Measurements from ENCODE around the gene ARMC12. TPM values are rescaled to one million over a fixed set of nuclear protein-coding genes. Genes with fewer than 3 reads are reported as not detected.

ARMC12 gene
- total RNA-seq, 4 donors from 2014 or later = 0.26 to 1.5 TPM; not detected in 2

GRCh38 chr6:35719404-35719829, 17.4 kb upstream of the ARMC12 start:
- DNase-seq = no peak
- Histone ChIP-seq H3K27me3 (no peaks in the 10 kb centered on the region), H3K4me1 (peaks cover 21 to 70% (median 53%) of the 10 kb centered on the region in 3 donors), H3K9me3 (no peaks in the 10 kb centered on the region), H3K27ac (peak overlapping the region; percentile 58 to 100 (median 80)), H3K36me3 (no peaks in the 10 kb centered on the region), H3K4me3 (peak overlapping the region in 2 of 4 donors; percentile 13 to 45)
- intact Hi-C loops (cut with DNase I) = no loop called here
- WGBS, 2 donors = 61 to 74% methylated on average over 5 of the region's 5 CpGs
- TF ChIP-seq, protein P1, sequence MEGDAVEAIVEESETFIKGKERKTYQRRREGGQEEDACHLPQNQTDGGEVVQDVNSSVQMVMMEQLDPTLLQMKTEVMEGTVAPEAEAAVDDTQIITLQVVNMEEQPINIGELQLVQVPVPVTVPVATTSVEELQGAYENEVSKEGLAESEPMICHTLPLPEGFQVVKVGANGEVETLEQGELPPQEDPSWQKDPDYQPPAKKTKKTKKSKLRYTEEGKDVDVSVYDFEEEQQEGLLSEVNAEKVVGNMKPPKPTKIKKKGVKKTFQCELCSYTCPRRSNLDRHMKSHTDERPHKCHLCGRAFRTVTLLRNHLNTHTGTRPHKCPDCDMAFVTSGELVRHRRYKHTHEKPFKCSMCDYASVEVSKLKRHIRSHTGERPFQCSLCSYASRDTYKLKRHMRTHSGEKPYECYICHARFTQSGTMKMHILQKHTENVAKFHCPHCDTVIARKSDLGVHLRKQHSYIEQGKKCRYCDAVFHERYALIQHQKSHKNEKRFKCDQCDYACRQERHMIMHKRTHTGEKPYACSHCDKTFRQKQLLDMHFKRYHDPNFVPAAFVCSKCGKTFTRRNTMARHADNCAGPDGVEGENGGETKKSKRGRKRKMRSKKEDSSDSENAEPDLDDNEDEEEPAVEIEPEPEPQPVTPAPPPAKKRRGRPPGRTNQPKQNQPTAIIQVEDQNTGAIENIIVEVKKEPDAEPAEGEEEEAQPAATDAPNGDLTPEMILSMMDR (IDR thresholded peaks at IDR 0.05) = no peak
- TF ChIP-seq POLR2A (IDR thresholded peaks at IDR 0.05) = no peak

- Histone ChIP-seq H3K4me3 (peak overlapping the region in 2 of 4 donors; percentile 13 to 45), H3K4me1 (peaks cover 28 to 77% (median 60%) of the 10 kb centered on the region in 3 donors), H3K27me3 (no peaks in the 10 kb centered on the region), H3K9me3 (no peaks in the 10 kb centered on the region), H3K36me3 (no peaks in the 10 kb centered on the region), H3K27ac (peak overlapping the region; percentile 58 to 100 (median 80))
- TF ChIP-seq, protein P1 (IDR thresholded peaks at IDR 0.05) = no peak
- TF ChIP-seq POLR2A (IDR thresholded peaks at IDR 0.05) = peak in 1 of 4 donors; percentile 28
- 25 to 72% methylated on average over 9 to 17 of the region's 21 CpGs for WGBS, 2 donors
- DNase-seq = no peak
- intact Hi-C loops (cut with DNase I) = no loop called here
These were observed 16.8 kb upstream of the ARMC12 start for GRCh38 chr6:35719830-35720733.

- H3K27ac ChIP-seq = peak overlapping the region in 3 of 4 donors; percentile 61 to 100 (median 100)
- no peaks in the 10 kb centered on the region for H3K36me3 ChIP-seq
- DNase-seq = no peak
- H3K9me3 ChIP-seq = no peaks in the 10 kb centered on the region
- no peak overlapping the region for H3K4me3 ChIP-seq
- H3K4me1 ChIP-seq = peaks cover 49 to 99% (median 81%) of the 10 kb centered on the region in 3 donors
- H3K27me3 ChIP-seq = no peaks in the 10 kb centered on the region
- WGBS, 2 donors = 75 to 82% methylated on average over 7 to 8 of the region's 10 CpGs
- intact Hi-C loops (cut with DNase I) = no loop called here
- TF ChIP-seq POLR2A (IDR thresholded peaks at IDR 0.05) = no peak
- TF ChIP-seq, protein P1 (IDR thresholded peaks at IDR 0.05) = no peak
These were observed 14.6 kb upstream of the ARMC12 start for GRCh38 chr6:35722121-35722761.

GRCh38 chr6:35723587-35723986, 13.2 kb upstream of the ARMC12 start:
- Histone ChIP-seq H3K27me3 (no peaks in the 10 kb centered on the region), H3K9me3 (no peaks in the 10 kb centered on the region), H3K36me3 (no peaks in the 10 kb centered on the region), H3K27ac (peak overlapping the region; percentile 99 to 100 (median 100)), H3K4me1 (peaks cover 59 to 100% (median 81%) of the 10 kb centered on the region in 3 donors), H3K4me3 (no peak overlapping the region)
- DNase-seq = no peak
- no peak for TF ChIP-seq POLR2A (IDR thresholded peaks at IDR 0.05)
- TF ChIP-seq, protein P1 (IDR thresholded peaks at IDR 0.05) = no peak
- intact Hi-C loops (cut with DNase I) = no loop called here
- WGBS, 2 donors = 91 to 100% methylated on average over 2 of the region's 2 CpGs

- WGBS, 2 donors = 94 to 100% methylated on average over 2 to 4 of the region's 4 CpGs
- H3K27ac ChIP-seq = peak overlapping the region; percentile 99 to 100 (median 100)
- no peaks in the 10 kb centered on the region for H3K9me3 ChIP-seq
- intact Hi-C loops (cut with DNase I) = no loop called here
- TF ChIP-seq POLR2A (IDR thresholded peaks at IDR 0.05) = no peak
- TF ChIP-seq, protein P1 (IDR thresholded peaks at IDR 0.05) = no peak
- no peak for DNase-seq
- H3K4me3 ChIP-seq = no peak overlapping the region
- H3K4me1 ChIP-seq = peaks cover 60 to 100% (median 81%) of the 10 kb centered on the region in 3 donors
- no peaks in the 10 kb centered on the region for H3K27me3 ChIP-seq
- no peaks in the 10 kb centered on the region for H3K36me3 ChIP-seq
These were observed 12.8 kb upstream of the ARMC12 start for GRCh38 chr6:35724059-35724458.

Measured in esophagus squamous epithelium (tissue), 5 donors.